ENCODE results near the gene RPH3AL. TPM values are rescaled to one million over a fixed set of nuclear protein-coding genes. Genes with fewer than 3 reads are reported as not detected.

Gene RPH3AL
- total and polyA plus RNA-seq, 2 of the 8 experiments (the other 6 are each of a cell fraction or from before 2014, with no cell fraction given): 5.6 to 5.8 TPM

DNA sequence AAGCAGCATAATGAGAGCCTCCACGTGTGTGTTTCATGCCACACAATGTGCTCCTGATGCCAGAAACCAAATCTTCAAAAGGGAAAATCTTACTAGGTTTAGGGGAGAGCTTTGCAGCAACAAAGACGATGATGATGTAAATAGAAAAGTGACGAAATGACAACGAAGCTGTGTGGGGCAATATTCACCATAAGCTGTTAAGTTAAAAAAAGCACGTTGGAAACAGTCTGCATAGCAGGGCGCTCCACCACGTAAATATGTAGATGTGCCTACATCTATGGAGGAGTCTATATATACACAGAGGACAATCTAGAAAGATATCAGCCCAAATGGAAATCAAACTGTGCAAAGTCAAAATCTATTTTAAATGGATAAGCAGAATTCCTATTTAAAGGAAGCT, 61.0 kb downstream of the RPH3AL start:
- no peaks in the 10 kb centered on the region for H4K20me1 ChIP-seq (replicated peaks in 1 of 2; ENCODE audit: control insufficient read depth in 1 of 2, insufficient read depth in 2 of 2, low read length in 2 of 2)
- H3K4me1 ChIP-seq (replicated peaks in 1 of 4; ENCODE audit: control insufficient read depth in 3 of 4, insufficient read depth in 4 of 4, low read length in 3 of 4): peaks cover 0 to 1% (median under 1%) of the 10 kb centered on the region in 4 experiments; a peak in 3 of 7 replicates
- H4K8ac ChIP-seq (ENCODE audit: extremely low read depth, insufficient read depth, low read length): no peak overlapping the region
- H2BK5ac ChIP-seq (ENCODE audit: low read depth, low read length): no peak overlapping the region
- H3K14ac ChIP-seq (ENCODE audit: insufficient read length): no peak overlapping the region
- no peaks in the 10 kb centered on the region for H3K79me1 ChIP-seq (ENCODE audit: low read depth, low read length)
- no peaks in the 10 kb centered on the region for H3K36me3 ChIP-seq (ENCODE audit: control insufficient read depth in 2 of 4, insufficient read depth in 4 of 4, low read length in 3 of 4)
- no peaks in the 10 kb centered on the region for H3K79me2 ChIP-seq (ENCODE audit: control insufficient read depth in 1 of 2, insufficient read depth in 2 of 2, low read length in 2 of 2)
- H3K27me3 ChIP-seq (replicated peaks in 1 of 4; ENCODE audit: control insufficient read depth in 3 of 4, extremely low read depth in 1 of 4, insufficient read depth in 3 of 4, low read length in 3 of 4): peaks cover 0 to 6% (median 0%) of the 10 kb centered on the region in 4 experiments; a peak in 3 of 7 replicates
- ChIA-PET CTCF (ENCODE audit: partially characterized antibody) (interaction anchor here (0.6 to 3.1 kb wide), 5 partner anchors 9 to 444 kb away, joined by 3 to 29 read pairs (median 5); no protein-coding TSS in a partner anchor), POLR2A (ENCODE audit: partially characterized antibody) (interaction anchor here (1.4 to 2.0 kb wide), 2 partner anchors 86 to 109 kb away, joined by 3 to 8 read pairs; no protein-coding TSS in a partner anchor)
- no peak overlapping the region for H2AFZ ChIP-seq (ENCODE audit: low read length)
- DNase-seq (ENCODE audit: low read depth in 1 of 2, low spot score in 2 of 2): no peak
- H4K91ac ChIP-seq (replicated peaks; ENCODE audit: insufficient read length, low read length): no peak overlapping the region
- no peak overlapping the region for H3K4me3 ChIP-seq (ENCODE audit: extremely low read depth in 1 of 4, insufficient read depth in 2 of 4, low read depth in 3 of 4, low read length in 4 of 4)
- H3K18ac ChIP-seq (ENCODE audit: extremely low read depth, low read length): no peak overlapping the region
- H3K9ac ChIP-seq (replicated peaks in 1 of 4; ENCODE audit: extremely low read depth in 1 of 4, low read depth in 3 of 4, low read length in 3 of 4): no peak overlapping the region
- no peaks in the 10 kb centered on the region for H3K23me2 ChIP-seq (ENCODE audit: low read depth, low read length)
- FAIRE-seq: no peak
- no peak overlapping the region for H3K56ac ChIP-seq (replicated peaks; ENCODE audit: insufficient read length, low read depth, low read length)
- H3K23ac ChIP-seq (ENCODE audit: insufficient read length): no peak overlapping the region
- H4K5ac ChIP-seq (ENCODE audit: insufficient read length, low read depth, low read length): no peak overlapping the region
- no peak overlapping the region for H2BK20ac ChIP-seq (ENCODE audit: low read length)
- no peak overlapping the region for H3K4me2 ChIP-seq (ENCODE audit: insufficient read depth in 1 of 2, low read depth in 2 of 2, low read length in 2 of 2)
- no peak overlapping the region for H3K27ac ChIP-seq (ENCODE audit: low read depth, low read length)
- no peaks in the 10 kb centered on the region for H3K9me3 ChIP-seq (ENCODE audit: insufficient read depth in 2 of 2, low read depth in 1 of 2, low read length in 1 of 2)
- H2AK5ac ChIP-seq (ENCODE audit: low read depth, low read length): no peak overlapping the region
- WGBS, 2 experiments (ENCODE audit: extremely low coverage in 1 of 2, insufficient coverage in 1 of 2, insufficient read length in 1 of 2, insufficient replicate concordance in 2 of 2, low coverage in 1 of 2, low lambda C conversion rate in 2 of 2, missing lambda C conversion rate in 1 of 2): 86% methylated on average over 7 of the region's 7 CpGs; no CpG with 5 or more reads in 1 of the 2 experiments
- no peak overlapping the region for H3K4ac ChIP-seq (replicated peaks; ENCODE audit: insufficient read length, low read depth, low read length)
- no peak overlapping the region for H2BK12ac ChIP-seq (ENCODE audit: low read depth, low read length)
- no peak overlapping the region for H2BK15ac ChIP-seq (ENCODE audit: low read length)
- H2BK120ac ChIP-seq (replicated peaks; ENCODE audit: low read depth, low read length): no peak overlapping the region
- TF ChIP-seq ASH2L (IDR thresholded peaks at IDR 0.05; ENCODE audit: low read length) (no peak), YY1 (IDR thresholded peaks at IDR 0.05; ENCODE audit: low read depth, low read length) (no peak), EZH2 (IDR thresholded peaks at IDR 0.05; ENCODE audit: low read depth, low read length, severe bottlenecking) (no peak), SRF (IDR thresholded peaks at IDR 0.05; ENCODE audit: low read depth, low read length) (no peak), RBBP5 (IDR thresholded peaks at IDR 0.05; ENCODE audit: borderline replicate concordance, low read depth, low read length) (no peak), CBX5 (IDR thresholded peaks at IDR 0.05; ENCODE audit: low read depth, low read length) (no peak), SIN3A (conservative IDR thresholded peaks at IDR 0.05 in 1 of 2, IDR thresholded peaks at IDR 0.05 in 1 of 2; ENCODE audit: low read depth in 1 of 2, low read length in 2 of 2) (no peak), RXRA (IDR thresholded peaks at IDR 0.05; ENCODE audit: insufficient read depth, low read depth, low read length) (no peak), SUZ12 (IDR thresholded peaks at IDR 0.05; ENCODE audit: low read length) (no peak), GTF2F1 (IDR thresholded peaks at IDR 0.05; ENCODE audit: borderline replicate concordance, low read depth, low read length) (no peak)
- TF ChIP-seq, protein P1, sequence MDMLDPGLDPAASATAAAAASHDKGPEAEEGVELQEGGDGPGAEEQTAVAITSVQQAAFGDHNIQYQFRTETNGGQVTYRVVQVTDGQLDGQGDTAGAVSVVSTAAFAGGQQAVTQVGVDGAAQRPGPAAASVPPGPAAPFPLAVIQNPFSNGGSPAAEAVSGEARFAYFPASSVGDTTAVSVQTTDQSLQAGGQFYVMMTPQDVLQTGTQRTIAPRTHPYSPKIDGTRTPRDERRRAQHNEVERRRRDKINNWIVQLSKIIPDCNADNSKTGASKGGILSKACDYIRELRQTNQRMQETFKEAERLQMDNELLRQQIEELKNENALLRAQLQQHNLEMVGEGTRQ (IDR thresholded peaks at IDR 0.05; ENCODE audit: low read length): no peak
- TF ChIP-seq, protein P2, sequence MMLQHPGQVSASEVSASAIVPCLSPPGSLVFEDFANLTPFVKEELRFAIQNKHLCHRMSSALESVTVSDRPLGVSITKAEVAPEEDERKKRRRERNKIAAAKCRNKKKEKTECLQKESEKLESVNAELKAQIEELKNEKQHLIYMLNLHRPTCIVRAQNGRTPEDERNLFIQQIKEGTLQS (IDR thresholded peaks at IDR 0.05; ENCODE audit: insufficient read depth, low read depth, low read length): no peak

Data from H1 (cell line).